NCI-H460 (cell line): Measurements from ENCODE around the gene OR14A2. TPM values are rescaled to one million over a fixed set of nuclear protein-coding genes. Genes with fewer than 3 reads are reported as not detected.

Experiments used
- total RNA-seq: library from RNA; depleted of rRNA; stranded (reverse); fragments of >200 nt; shearing (Covaris generic); gene quantifications from 2 replicates; pipeline ENCODE4 v1.2.3, GENCODE V29; 2014; rRNA removed

Gene OR14A2
- total RNA-seq, 1 experiment from 2014 or later = not detected

Other genes starting within 250 kb of the OR14A2 start
- gene OR2C3, start 211.7 kb downstream of the OR14A2 start, total RNA-seq = not detected in 2 replicates
- not detected in 2 replicates for gene GCSAML, start 199.0 kb downstream of the OR14A2 start, total RNA-seq
- gene OR2G2, start 159.8 kb downstream of the OR14A2 start, total RNA-seq = not detected in 2 replicates
- not detected in 2 replicates for gene OR2G3, start 142.6 kb downstream of the OR14A2 start, total RNA-seq
- gene OR13G1, start 68.4 kb downstream of the OR14A2 start, total RNA-seq = not detected in 2 replicates
- gene OR6F1, start 31.5 kb downstream of the OR14A2 start, total RNA-seq = not detected in 2 replicates
- gene OR14K1, start 9.5 kb downstream of the OR14A2 start, total RNA-seq = not detected in 2 replicates
- 0.02 TPM in 1 of 2 replicates, not detected in the other for gene OR1C1, start 12.4 kb upstream of the OR14A2 start, total RNA-seq
- gene OR14A16, start 76.0 kb upstream of the OR14A2 start, total RNA-seq = not detected in 2 replicates
- gene OR11L1, start 93.8 kb upstream of the OR14A2 start, total RNA-seq = not detected in 2 replicates
- gene TRIM58, start 109.0 kb upstream of the OR14A2 start, total RNA-seq = not detected in 2 replicates
- not detected in 2 replicates for gene OR2W3, start 147.4 kb upstream of the OR14A2 start, total RNA-seq
- gene OR2T8, start 172.1 kb upstream of the OR14A2 start, total RNA-seq = not detected in 2 replicates
- gene OR2AJ1, start 176.7 kb upstream of the OR14A2 start, total RNA-seq = not detected in 2 replicates
- not detected in 2 replicates for gene OR2L8, start 200.7 kb upstream of the OR14A2 start, total RNA-seq
- not detected in 2 replicates for gene OR2AK2, start 217.1 kb upstream of the OR14A2 start, total RNA-seq